HepG2 (cell line): ENCODE results near the gene FOXK2. TPM values are rescaled to one million over a fixed set of nuclear protein-coding genes. Genes with fewer than 3 reads are reported as not detected.

Source experiments
- ADNP ChIP-seq: sonication (generic); formaldehyde crosslinking; IDR thresholded peaks from 2 replicates; pipeline ENCODE4 v1.4.0; 2020; ENCODE audit warnings: missing genetic modification reagents
- FOXJ3 ChIP-seq: sonication (generic); formaldehyde crosslinking; IDR thresholded peaks from 2 replicates; pipeline ENCODE4 v1.4.0; 2020; ENCODE audit warnings: missing genetic modification reagents, mild to moderate bottlenecking, borderline replicate concordance
- IKZF4 ChIP-seq: sonication (generic); formaldehyde crosslinking; IDR thresholded peaks from 2 replicates; pipeline ENCODE4 v1.5.1; 2020; ENCODE audit warnings: borderline replicate concordance, mild to moderate bottlenecking, low read depth, missing genetic modification reagents; ENCODE audit errors: not compliant biosample characterization
- KLF11 ChIP-seq: IDR thresholded peaks from 2 replicates; pipeline ENCODE4 v1.6.1; 2016; ENCODE audit warnings: missing compliant biosample characterization
- PPARG ChIP-seq: conservative IDR thresholded peaks from 2 replicates; pipeline ENCODE4 v1.6.1; 2016; ENCODE audit warnings: missing biosample characterization, missing genetic modification reagents
- RBM22 ChIP-seq: fragments of 200-400 bp; formaldehyde crosslinking; optimal IDR thresholded peaks from 2 replicates; pipeline ENCODE3; 2017; ENCODE audit warnings: mild to moderate bottlenecking, low read length, moderate library complexity
- SP140L ChIP-seq: sonication (generic); formaldehyde crosslinking; IDR thresholded peaks from 2 replicates; pipeline ENCODE4 v1.4.0; 2020; ENCODE audit warnings: missing genetic modification reagents, borderline replicate concordance
- TSC22D2 ChIP-seq: sonication (generic); formaldehyde crosslinking; IDR thresholded peaks from 2 replicates; pipeline ENCODE4 v1.5.1; 2020; ENCODE audit warnings: missing genetic modification reagents, mild to moderate bottlenecking, borderline replicate concordance
- ZFP41 ChIP-seq: sonication (generic); formaldehyde crosslinking; IDR thresholded peaks from 2 replicates; pipeline ENCODE4 v1.4.0; 2020; ENCODE audit warnings: mild to moderate bottlenecking, missing genetic modification reagents, borderline replicate concordance
- ZNF235 ChIP-seq: sonication (generic); formaldehyde crosslinking; IDR thresholded peaks from 2 replicates; pipeline ENCODE4 v1.8.1; 2023; ENCODE audit warnings: mild to moderate bottlenecking, missing genetic modification reagents, borderline replicate concordance
- ZNF589 ChIP-seq: sonication (generic); formaldehyde crosslinking; conservative IDR thresholded peaks from 2 replicates; pipeline ENCODE4 v1.8.0; 2022; ENCODE audit warnings: mild to moderate bottlenecking, moderate library complexity, missing genetic modification reagents
- ZNF660 ChIP-seq: sonication (generic); formaldehyde crosslinking; IDR thresholded peaks from 2 replicates; pipeline ENCODE4 v1.5.1; 2020; ENCODE audit warnings: mild to moderate bottlenecking, low read depth, missing genetic modification reagents, borderline replicate concordance
- polyA plus RNA-seq, 8 experiments: library from polyadenylated mRNA; depleted of rRNA in 3 of 8; stranded (reverse) in 7 of 8; unstranded in 1 of 8; fragments of >200 nt; fragmentation: Illumina TruSeq in 4 of 8; extraction: Trizol in 4 of 8; gene quantifications; 2 replicates each; pipeline versions ENCODE4 v1.2.1 to v1.2.3, GENCODE V29; 2011 to 2016; ENCODE audit warnings: low read depth in 4 of 8, missing spikeins in 1 of 8, mixed read lengths in 1 of 8; ENCODE audit not compliant: insufficient read depth in 1 of 8
- total RNA-seq, 5 experiments: library from RNA; depleted of rRNA; stranded (reverse); fragments of >200 nt; fragmentation: Illumina TruSeq; extraction: Trizol; gene quantifications; 2 replicates each; pipeline ENCODE4 v1.2.3, GENCODE V29; 2016; ENCODE audit warnings: low read depth in 1 of 5
- TF ChIP-seq, protein P1 (sequence below): sonication (generic); formaldehyde crosslinking; IDR thresholded peaks from 2 replicates; pipeline ENCODE4 v1.8.1; 2023; ENCODE audit warnings: mild to moderate bottlenecking, moderate library complexity, missing genetic modification reagents
- TF ChIP-seq, protein P2 (sequence below): sonication (generic); formaldehyde crosslinking; IDR thresholded peaks from 2 replicates; pipeline ENCODE4 v1.4.0; 2020; ENCODE audit warnings: missing genetic modification reagents, mild to moderate bottlenecking, borderline replicate concordance
- TF ChIP-seq, protein P3 (sequence below): sonication (generic); formaldehyde crosslinking; IDR thresholded peaks from 2 replicates; pipeline ENCODE4; 2020; ENCODE audit warnings: missing genetic modification reagents, mild to moderate bottlenecking, borderline replicate concordance
- TF ChIP-seq, protein P4 (sequence below): sonication (generic); formaldehyde crosslinking; IDR thresholded peaks from 2 replicates; pipeline ENCODE4 v1.4.0; 2020; ENCODE audit warnings: missing genetic modification reagents, borderline replicate concordance
- TF ChIP-seq, protein P5 (sequence below): sonication (generic); formaldehyde crosslinking; IDR thresholded peaks from 2 replicates; pipeline ENCODE4 v1.5.1; 2020; ENCODE audit warnings: mild to moderate bottlenecking, missing genetic modification reagents, moderate library complexity

The FOXK2 gene
- total and polyA plus RNA-seq, 2 of the 13 experiments (the other 11 are each of a cell fraction or from before 2014, with no cell fraction given) = 67.1 to 67.2 TPM

DNA sequence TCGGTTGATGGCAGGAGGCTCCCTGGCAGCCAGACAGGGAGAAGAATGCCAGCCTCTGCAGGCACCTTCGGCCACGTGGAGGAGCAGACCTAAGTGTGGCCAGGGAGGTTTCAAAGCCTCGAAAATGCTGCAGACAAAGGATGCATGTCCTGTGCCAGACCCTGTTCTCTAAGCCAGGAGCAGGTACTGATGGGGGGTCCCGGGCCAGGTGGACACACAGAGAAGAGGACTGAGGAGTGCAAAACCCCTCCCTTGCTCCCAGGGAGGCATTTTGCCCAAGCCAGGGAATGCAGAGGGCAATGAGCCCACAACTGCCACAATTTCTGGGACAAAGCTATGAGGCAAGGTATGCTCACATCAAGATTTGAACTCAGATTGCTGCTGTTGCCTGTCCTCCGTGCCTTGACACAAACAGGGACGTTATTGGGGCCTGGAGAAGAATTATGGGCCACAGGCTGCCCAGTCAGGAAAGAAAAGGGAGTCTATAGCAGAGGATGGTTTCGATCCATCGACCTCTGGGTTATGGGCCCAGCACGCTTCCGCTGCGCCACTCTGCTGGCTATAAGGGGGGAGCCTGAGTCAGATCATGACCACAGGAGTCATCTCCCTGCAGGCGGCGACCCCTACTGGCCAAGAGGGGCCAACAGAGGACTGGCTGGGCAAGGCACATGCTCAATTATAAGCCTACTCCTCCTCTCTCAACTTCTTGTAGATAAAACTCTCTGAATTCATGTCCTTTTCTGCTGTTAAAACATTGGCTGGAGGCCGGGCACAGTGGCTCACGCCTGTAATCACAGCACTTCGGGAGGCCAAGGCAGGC, 25.1 kb upstream of the FOXK2 start (continued):
- TF ChIP-seq, protein P1, sequence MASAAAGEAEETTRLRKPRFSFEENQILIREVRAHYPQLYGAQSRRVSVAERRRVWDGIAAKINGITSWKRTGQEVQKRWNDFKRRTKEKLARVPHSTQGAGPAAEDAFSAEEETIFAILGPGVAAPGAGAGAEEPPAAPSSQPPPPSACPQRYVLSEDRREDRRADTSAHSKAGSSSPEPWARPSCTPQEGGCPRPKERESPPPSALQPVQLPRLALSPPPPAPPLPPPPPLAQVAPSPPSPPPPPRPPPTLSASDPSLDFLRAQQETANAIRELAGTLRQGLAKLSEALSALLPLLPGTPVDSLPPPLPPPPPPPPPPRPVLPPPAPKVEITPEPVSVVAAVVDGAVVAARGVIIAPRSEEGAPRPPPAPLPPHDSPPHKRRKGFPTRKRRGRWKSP (CRISPR knock-in tag) = peak; percentile 93; the same call in 1 of the 2 replicates
- peak; percentile 63; the same call in 1 of the 2 replicates for TF ChIP-seq PPARG
- TF ChIP-seq ZNF589 (CRISPR knock-in tag) = peak; percentile 90
- peak; percentile 97; the same call in 1 of the 2 replicates for TF ChIP-seq TSC22D2 (CRISPR knock-in tag)
- peak; percentile 87 for TF ChIP-seq KLF11 (CRISPR knock-in tag)
- no peak for TF ChIP-seq SP140L (CRISPR knock-in tag)
- TF ChIP-seq ZNF660 (CRISPR knock-in tag) = no peak
- peak; percentile 55; the same call in 1 of the 2 replicates for TF ChIP-seq ZNF235 (CRISPR knock-in tag)
- peak; percentile 65 for TF ChIP-seq FOXJ3 (CRISPR knock-in tag)
- TF ChIP-seq, protein P2, sequence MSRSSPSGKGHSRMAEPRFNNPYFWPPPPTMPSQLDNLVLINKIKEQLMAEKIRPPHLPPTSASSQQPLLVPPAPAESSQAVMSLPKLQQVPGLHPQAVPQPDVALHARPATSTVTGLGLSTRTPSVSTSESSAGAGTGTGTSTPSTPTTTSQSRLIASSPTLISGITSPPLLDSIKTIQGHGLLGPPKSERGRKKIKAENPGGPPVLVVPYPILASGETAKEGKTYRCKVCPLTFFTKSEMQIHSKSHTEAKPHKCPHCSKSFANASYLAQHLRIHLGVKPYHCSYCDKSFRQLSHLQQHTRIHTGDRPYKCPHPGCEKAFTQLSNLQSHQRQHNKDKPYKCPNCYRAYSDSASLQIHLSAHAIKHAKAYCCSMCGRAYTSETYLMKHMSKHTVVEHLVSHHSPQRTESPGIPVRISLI (CRISPR knock-in tag) = no peak; the same call in none of the 2 replicates
- no peak for TF ChIP-seq IKZF4 (CRISPR knock-in tag)
- TF ChIP-seq ZFP41 (CRISPR knock-in tag) = 0 out of 2 replicates have a peak, but pooled peaks have one; percentile 37
- TF ChIP-seq, protein P3, sequence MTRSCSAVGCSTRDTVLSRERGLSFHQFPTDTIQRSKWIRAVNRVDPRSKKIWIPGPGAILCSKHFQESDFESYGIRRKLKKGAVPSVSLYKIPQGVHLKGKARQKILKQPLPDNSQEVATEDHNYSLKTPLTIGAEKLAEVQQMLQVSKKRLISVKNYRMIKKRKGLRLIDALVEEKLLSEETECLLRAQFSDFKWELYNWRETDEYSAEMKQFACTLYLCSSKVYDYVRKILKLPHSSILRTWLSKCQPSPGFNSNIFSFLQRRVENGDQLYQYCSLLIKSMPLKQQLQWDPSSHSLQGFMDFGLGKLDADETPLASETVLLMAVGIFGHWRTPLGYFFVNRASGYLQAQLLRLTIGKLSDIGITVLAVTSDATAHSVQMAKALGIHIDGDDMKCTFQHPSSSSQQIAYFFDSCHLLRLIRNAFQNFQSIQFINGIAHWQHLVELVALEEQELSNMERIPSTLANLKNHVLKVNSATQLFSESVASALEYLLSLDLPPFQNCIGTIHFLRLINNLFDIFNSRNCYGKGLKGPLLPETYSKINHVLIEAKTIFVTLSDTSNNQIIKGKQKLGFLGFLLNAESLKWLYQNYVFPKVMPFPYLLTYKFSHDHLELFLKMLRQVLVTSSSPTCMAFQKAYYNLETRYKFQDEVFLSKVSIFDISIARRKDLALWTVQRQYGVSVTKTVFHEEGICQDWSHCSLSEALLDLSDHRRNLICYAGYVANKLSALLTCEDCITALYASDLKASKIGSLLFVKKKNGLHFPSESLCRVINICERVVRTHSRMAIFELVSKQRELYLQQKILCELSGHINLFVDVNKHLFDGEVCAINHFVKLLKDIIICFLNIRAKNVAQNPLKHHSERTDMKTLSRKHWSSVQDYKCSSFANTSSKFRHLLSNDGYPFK = peak; percentile 69; the same call in 1 of the 2 replicates
- TF ChIP-seq, protein P4, sequence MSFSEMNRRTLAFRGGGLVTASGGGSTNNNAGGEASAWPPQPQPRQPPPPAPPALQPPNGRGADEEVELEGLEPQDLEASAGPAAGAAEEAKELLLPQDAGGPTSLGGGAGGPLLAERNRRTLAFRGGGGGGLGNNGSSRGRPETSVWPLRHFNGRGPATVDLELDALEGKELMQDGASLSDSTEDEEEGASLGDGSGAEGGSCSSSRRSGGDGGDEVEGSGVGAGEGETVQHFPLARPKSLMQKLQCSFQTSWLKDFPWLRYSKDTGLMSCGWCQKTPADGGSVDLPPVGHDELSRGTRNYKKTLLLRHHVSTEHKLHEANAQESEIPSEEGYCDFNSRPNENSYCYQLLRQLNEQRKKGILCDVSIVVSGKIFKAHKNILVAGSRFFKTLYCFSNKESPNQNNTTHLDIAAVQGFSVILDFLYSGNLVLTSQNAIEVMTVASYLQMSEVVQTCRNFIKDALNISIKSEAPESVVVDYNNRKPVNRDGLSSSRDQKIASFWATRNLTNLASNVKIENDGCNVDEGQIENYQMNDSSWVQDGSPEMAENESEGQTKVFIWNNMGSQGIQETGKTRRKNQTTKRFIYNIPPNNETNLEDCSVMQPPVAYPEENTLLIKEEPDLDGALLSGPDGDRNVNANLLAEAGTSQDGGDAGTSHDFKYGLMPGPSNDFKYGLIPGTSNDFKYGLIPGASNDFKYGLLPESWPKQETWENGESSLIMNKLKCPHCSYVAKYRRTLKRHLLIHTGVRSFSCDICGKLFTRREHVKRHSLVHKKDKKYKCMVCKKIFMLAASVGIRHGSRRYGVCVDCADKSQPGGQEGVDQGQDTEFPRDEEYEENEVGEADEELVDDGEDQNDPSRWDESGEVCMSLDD = peak; percentile 15; the same call in 1 of the 2 replicates
- TF ChIP-seq, protein P5, sequence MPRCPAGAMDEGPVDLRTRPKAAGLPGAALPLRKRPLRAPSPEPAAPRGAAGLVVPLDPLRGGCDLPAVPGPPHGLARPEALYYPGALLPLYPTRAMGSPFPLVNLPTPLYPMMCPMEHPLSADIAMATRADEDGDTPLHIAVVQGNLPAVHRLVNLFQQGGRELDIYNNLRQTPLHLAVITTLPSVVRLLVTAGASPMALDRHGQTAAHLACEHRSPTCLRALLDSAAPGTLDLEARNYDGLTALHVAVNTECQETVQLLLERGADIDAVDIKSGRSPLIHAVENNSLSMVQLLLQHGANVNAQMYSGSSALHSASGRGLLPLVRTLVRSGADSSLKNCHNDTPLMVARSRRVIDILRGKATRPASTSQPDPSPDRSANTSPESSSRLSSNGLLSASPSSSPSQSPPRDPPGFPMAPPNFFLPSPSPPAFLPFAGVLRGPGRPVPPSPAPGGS (CRISPR knock-in tag) = 0 out of 2 replicates have a peak, but pooled peaks have one; percentile 46
- peak; percentile 100 for TF ChIP-seq RBM22
- peak; percentile 70 for TF ChIP-seq ADNP (CRISPR knock-in tag)
